IgD-negative memory B cell (primary cell): ENCODE data around the gene C5orf58. TPM values are rescaled to one million over a fixed set of nuclear protein-coding genes. Genes with fewer than 3 reads are reported as not detected.

Source experiments
- H3K27ac Mint-ChIP-seq, 3 donors: one replicate each; pipeline ENCODE4 v1.8.0; 2020 to 2022; ENCODE audit warnings: mild to moderate bottlenecking in 3 of 3, mixed read lengths in 3 of 3, moderate library complexity in 1 of 3
- H3K27me3 Mint-ChIP-seq: one replicate; pipeline ENCODE4 v1.8.0; 2021; ENCODE audit warnings: mixed read lengths
- H3K36me3 Mint-ChIP-seq: one replicate; pipeline ENCODE4 v1.8.0; 2020; ENCODE audit warnings: mild to moderate bottlenecking, mixed read lengths
- H3K4me1 Mint-ChIP-seq, 3 donors: one replicate each; pipeline ENCODE4 v1.8.0; 2020 to 2022; ENCODE audit warnings: mixed read lengths in 3 of 3, mild to moderate bottlenecking in 1 of 3
- H3K4me3 Mint-ChIP-seq, 4 donors: one replicate each; pipeline ENCODE4 v1.8.0; 2020 to 2022; ENCODE audit warnings: mild to moderate bottlenecking in 4 of 4, mixed read lengths in 4 of 4, moderate library complexity in 3 of 4
- H3K9me3 Mint-ChIP-seq, 3 donors: one replicate each; pipeline ENCODE4 v1.8.0; 2020 to 2021; ENCODE audit warnings: mixed read lengths in 3 of 3, mild to moderate bottlenecking in 1 of 3
- polyA plus RNA-seq: library from polyadenylated mRNA; unstranded; fragments of 300-500 nt; fragmentation: Illumina TruSeq; gene quantifications from one replicate; pipeline ENCODE4 v1.2.3, GENCODE V29; 2021

C5orf58 gene
- polyA plus RNA-seq, 1 donor from 2014 or later = not detected

DNA sequence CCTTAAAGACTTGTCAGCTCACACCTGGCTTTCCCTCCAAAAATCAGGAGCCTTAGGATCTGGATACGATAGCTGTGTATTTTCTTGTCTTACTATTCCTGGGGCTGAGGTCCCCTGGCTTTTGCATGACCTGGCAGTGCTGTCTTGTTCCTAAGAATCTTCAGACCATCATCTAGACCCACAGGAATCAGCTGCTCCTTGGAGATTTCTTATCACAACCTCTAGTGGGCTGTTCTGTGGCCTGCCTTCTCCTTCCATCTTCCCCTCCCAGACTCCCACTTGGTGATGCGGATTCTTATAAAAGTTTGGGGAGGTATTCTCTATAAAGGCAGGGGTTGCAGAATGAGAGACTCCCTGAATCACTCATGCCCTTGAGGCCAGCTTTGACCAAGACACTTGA lies 43.4 kb downstream of the C5orf58 start:
- peaks cover 31 to 47% (median 36%) of the 10 kb centered on the region in 3 donors for H3K4me1 Mint-ChIP-seq
- peak overlapping the region in 1 of 3 donors; percentile 25 for H3K27ac Mint-ChIP-seq
- H3K9me3 Mint-ChIP-seq = no peaks in the 10 kb centered on the region
- H3K36me3 Mint-ChIP-seq = peaks cover 8% of the 10 kb centered on the region
- peak overlapping the region in 3 of 4 donors; percentile 39 to 76 (median 71) for H3K4me3 Mint-ChIP-seq
- peaks cover 3% of the 10 kb centered on the region for H3K27me3 Mint-ChIP-seq

GRCh38 chr5:170277867-170278281 lies 45.1 kb downstream of the C5orf58 start:
- peaks cover 10% of the 10 kb centered on the region for H3K36me3 Mint-ChIP-seq
- peaks cover 36 to 48% (median 42%) of the 10 kb centered on the region in 3 donors for H3K4me1 Mint-ChIP-seq
- H3K27me3 Mint-ChIP-seq = peaks cover 3% of the 10 kb centered on the region

DNA sequence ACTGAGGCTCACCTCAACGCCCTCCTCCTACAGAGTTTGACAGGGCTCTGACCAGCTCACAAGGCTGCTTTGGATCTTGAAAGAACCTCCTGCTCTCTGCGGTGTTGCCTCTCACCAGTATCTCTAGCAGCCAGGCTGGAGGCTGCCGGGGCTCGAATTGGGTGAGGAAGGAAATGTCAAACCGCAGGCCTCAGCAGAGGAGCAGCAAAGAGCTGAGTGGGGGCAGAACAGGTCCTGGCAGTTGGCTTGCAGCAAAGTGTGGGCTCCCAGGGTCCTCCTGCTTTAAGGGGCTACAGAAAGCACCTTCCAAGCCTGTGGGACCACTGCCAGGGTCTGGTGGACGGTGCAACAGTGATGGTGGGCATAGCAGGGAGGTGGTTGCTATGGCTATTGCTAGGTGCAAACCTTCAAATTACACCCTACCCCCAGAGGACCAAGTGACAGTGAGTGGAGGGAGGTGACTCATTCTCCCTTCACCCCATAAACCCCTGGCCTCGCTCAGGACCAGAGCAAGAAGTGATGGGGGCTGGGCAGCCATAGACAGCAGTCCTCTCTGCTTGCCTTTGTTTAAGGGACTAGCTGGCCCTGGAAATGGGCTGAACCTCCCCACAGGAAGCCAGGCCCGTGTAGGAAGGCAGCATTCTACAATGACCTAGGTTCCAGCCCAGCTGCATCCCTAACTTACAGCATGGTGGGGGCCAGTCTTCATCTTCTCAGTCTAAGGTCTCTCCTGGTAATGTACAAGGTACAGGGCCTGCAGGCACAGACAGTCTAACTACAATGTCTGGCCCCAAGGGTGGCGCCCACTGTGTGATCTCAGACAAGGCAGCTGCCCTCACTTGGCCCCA lies 46.0 kb downstream of the C5orf58 start:
- H3K27me3 Mint-ChIP-seq = peaks cover 3% of the 10 kb centered on the region

More at GRCh38 chr5:170277867-170278281, 45.1 kb downstream of the C5orf58 start:
- peak overlapping the region in 3 of 4 donors; percentile 8 to 90 (median 86) for H3K4me3 Mint-ChIP-seq
- no peaks in the 10 kb centered on the region for H3K9me3 Mint-ChIP-seq
- peak overlapping the region in 2 of 3 donors; percentile 53 to 87 for H3K27ac Mint-ChIP-seq

GRCh38 chr5:170279459-170279817 lies 46.7 kb downstream of the C5orf58 start:
- peak overlapping the region in 1 of 4 donors; percentile 87 for H3K4me3 Mint-ChIP-seq
- peaks cover 0 to 2% (median 0%) of the 10 kb centered on the region in 3 donors for H3K9me3 Mint-ChIP-seq
- peaks cover 3% of the 10 kb centered on the region for H3K27me3 Mint-ChIP-seq
- H3K27ac Mint-ChIP-seq = peak overlapping the region; percentile 59 to 76 (median 73)
- peaks cover 39 to 48% (median 42%) of the 10 kb centered on the region in 3 donors for H3K4me1 Mint-ChIP-seq
- peaks cover 9% of the 10 kb centered on the region for H3K36me3 Mint-ChIP-seq

More for the DNA sequence above, 46.0 kb downstream of the C5orf58 start:
- peaks cover 39 to 50% (median 42%) of the 10 kb centered on the region in 3 donors for H3K4me1 Mint-ChIP-seq
- H3K36me3 Mint-ChIP-seq = peaks cover 9% of the 10 kb centered on the region
- H3K27ac Mint-ChIP-seq = peak overlapping the region; percentile 59 to 78 (median 73)
- peaks cover 0 to 2% (median 0%) of the 10 kb centered on the region in 3 donors for H3K9me3 Mint-ChIP-seq
- H3K4me3 Mint-ChIP-seq = peak overlapping the region; percentile 31 to 92 (median 78)

DNA sequence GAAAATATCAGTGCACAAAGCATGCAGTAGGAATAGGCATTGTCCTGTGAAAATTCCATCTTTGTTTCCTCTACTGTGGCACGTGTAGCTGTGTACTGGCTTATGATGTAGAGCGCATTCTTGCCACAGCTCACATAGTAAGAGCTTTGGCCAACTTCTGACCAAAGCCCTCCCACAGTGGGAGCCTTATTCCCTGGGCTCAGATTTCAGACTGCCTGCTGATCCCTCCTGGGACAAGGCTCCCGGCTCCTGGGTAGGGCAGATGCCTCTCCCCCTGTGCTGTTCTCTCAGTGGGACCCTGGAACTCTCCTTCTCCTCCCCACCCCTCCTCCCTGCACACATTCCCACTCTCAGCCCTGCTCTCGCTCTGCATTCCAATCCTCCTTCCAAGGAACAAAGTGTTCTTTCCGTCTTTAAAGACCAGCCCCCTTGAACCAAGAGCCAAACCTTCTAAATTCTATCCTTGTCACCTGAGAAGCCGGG lies 47.3 kb downstream of the C5orf58 start:
- Mint-ChIP-seq H3K9me3 (peaks cover 0 to 4% (median 0%) of the 10 kb centered on the region in 3 donors), H3K36me3 (peaks cover 11% of the 10 kb centered on the region), H3K4me1 (peaks cover 37 to 47% (median 44%) of the 10 kb centered on the region in 3 donors), H3K27me3 (peaks cover 3% of the 10 kb centered on the region), H3K4me3 (peak overlapping the region in 1 of 4 donors; percentile 55), H3K27ac (peak overlapping the region in 2 of 3 donors; percentile 39 to 73)

GRCh38 chr5:170283296-170283695 lies 50.5 kb downstream of the C5orf58 start:
- H3K9me3 Mint-ChIP-seq = peaks cover 0 to 7% (median 0%) of the 10 kb centered on the region in 3 donors
- H3K27me3 Mint-ChIP-seq = peaks cover 2% of the 10 kb centered on the region
- peaks cover 24 to 31% (median 26%) of the 10 kb centered on the region in 3 donors for H3K4me1 Mint-ChIP-seq
- H3K36me3 Mint-ChIP-seq = peaks cover 22% of the 10 kb centered on the region
- peak overlapping the region in 1 of 4 donors; percentile 19 for H3K4me3 Mint-ChIP-seq
- peak overlapping the region in 2 of 3 donors; percentile 18 to 29 for H3K27ac Mint-ChIP-seq

GRCh38 chr5:170284231-170284630 lies 51.4 kb downstream of the C5orf58 start:
- peaks cover 15 to 25% (median 20%) of the 10 kb centered on the region in 3 donors for H3K4me1 Mint-ChIP-seq
- H3K36me3 Mint-ChIP-seq = peaks cover 22% of the 10 kb centered on the region

GRCh38 chr5:170285181-170285580 lies 52.4 kb downstream of the C5orf58 start:
- Mint-ChIP-seq H3K36me3 (peaks cover 22% of the 10 kb centered on the region), H3K27me3 (peaks cover 2% of the 10 kb centered on the region), H3K27ac (no peak overlapping the region), H3K4me3 (peak overlapping the region in 1 of 4 donors; percentile 49), H3K9me3 (peaks cover 0 to 7% (median 0%) of the 10 kb centered on the region in 3 donors), H3K4me1 (peaks cover 8 to 19% (median 18%) of the 10 kb centered on the region in 3 donors)

More at GRCh38 chr5:170284231-170284630, 51.4 kb downstream of the C5orf58 start:
- H3K27ac Mint-ChIP-seq = peak overlapping the region in 1 of 3 donors; percentile 19
- peaks cover 0 to 7% (median 0%) of the 10 kb centered on the region in 3 donors for H3K9me3 Mint-ChIP-seq
- H3K4me3 Mint-ChIP-seq = no peak overlapping the region
- peaks cover 2% of the 10 kb centered on the region for H3K27me3 Mint-ChIP-seq

DNA sequence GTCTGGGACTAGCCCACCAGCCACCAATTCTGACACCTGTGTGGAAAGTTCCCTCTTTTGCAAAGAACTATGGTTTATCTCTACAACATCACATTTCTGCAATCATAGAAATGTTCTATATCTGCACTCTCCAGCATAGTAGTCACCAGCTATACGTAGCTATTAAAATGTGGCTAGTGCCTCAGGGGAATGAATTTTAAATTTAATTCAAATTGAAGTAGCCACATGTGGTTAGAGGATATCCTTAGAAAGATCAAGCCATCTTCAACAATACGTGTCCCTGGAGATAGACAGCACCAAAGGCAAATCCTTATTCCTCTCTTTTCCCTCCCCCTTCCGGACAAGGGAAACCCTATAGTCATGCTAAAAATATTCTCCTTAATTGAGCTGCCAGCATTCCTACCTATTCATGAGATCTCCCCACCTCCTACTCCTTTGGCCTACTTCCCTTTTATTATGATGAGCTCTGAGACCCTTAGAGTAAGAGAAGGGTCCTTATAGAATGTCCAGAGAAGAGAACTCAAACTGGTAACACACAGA lies 53.7 kb downstream of the C5orf58 start:
- Mint-ChIP-seq H3K4me3 (peak overlapping the region in 1 of 4 donors; percentile 41), H3K4me1 (peaks cover 14 to 16% (median 16%) of the 10 kb centered on the region in 3 donors), H3K27ac (no peak overlapping the region), H3K9me3 (peaks cover 0 to 7% (median 0%) of the 10 kb centered on the region in 3 donors), H3K36me3 (peaks cover 24% of the 10 kb centered on the region), H3K27me3 (peaks cover 2% of the 10 kb centered on the region)

- peaks cover 30% of the 10 kb centered on the region for H3K36me3 Mint-ChIP-seq
- H3K9me3 Mint-ChIP-seq = peaks cover 0 to 7% (median 0%) of the 10 kb centered on the region in 3 donors
- peaks cover 2% of the 10 kb centered on the region for H3K27me3 Mint-ChIP-seq
- H3K27ac Mint-ChIP-seq = peak overlapping the region in 2 of 3 donors; percentile 42 to 68
- H3K4me3 Mint-ChIP-seq = peak overlapping the region in 1 of 4 donors; percentile 25
- H3K4me1 Mint-ChIP-seq = peaks cover 9 to 25% (median 20%) of the 10 kb centered on the region in 3 donors
Measured at GRCh38 chr5:170287532-170287931, 54.7 kb downstream of the C5orf58 start.

DNA sequence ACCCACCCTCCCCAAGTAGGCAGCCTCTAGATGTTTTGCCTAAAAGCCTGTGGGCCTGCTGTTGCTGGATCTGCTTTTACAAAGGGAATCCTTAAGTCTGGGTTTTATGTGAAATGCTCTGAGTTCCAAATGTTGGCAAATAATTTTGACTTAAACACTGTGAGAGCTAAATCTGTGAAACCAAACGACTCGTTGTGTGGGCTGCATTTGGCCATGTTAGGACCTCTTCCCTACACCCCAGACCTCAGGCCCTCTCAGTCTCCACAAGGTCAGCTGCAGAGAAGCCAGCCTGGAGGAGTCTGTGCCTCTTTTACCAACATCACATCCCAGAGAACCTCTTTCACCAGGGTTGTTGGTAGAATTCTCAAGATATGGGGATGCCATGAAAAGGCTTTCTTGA lies 55.4 kb downstream of the C5orf58 start:
- Mint-ChIP-seq H3K9me3 (peaks cover 0 to 7% (median 0%) of the 10 kb centered on the region in 3 donors), H3K27me3 (peaks cover 2% of the 10 kb centered on the region), H3K27ac (peak overlapping the region in 1 of 3 donors; percentile 68), H3K4me3 (no peak overlapping the region), H3K4me1 (peaks cover 12 to 31% (median 26%) of the 10 kb centered on the region in 3 donors), H3K36me3 (peaks cover 28% of the 10 kb centered on the region)

DNA sequence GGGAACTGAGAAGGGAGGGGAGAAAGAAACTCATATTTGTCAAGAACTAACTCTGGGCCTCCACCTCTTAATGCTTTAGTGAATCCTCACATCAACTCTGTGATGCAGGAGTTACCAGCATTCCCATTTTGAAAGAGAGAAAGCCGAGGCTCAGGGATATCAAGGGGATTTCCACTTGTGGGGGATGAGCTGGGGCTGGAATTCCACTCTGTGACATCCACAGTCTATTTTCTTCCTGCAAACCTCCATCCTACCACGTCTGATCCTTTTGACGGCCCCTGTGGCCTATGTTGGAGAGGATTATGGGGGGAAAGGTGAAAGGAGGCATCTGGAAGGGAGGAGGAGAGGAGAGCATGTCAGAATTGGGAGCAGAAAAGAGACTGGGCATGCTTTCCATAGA lies 55.8 kb downstream of the C5orf58 start:
- Mint-ChIP-seq H3K36me3 (peaks cover 26% of the 10 kb centered on the region), H3K27ac (no peak overlapping the region), H3K4me3 (no peak overlapping the region), H3K4me1 (peaks cover 16 to 35% (median 30%) of the 10 kb centered on the region in 3 donors), H3K9me3 (peaks cover 0 to 6% (median 0%) of the 10 kb centered on the region in 3 donors), H3K27me3 (peaks cover 2% of the 10 kb centered on the region)

GRCh38 chr5:170289121-170289520 lies 56.3 kb downstream of the C5orf58 start:
- peaks cover 26% of the 10 kb centered on the region for H3K36me3 Mint-ChIP-seq
- H3K27me3 Mint-ChIP-seq = peaks cover 2% of the 10 kb centered on the region
- H3K4me1 Mint-ChIP-seq = peaks cover 21 to 39% (median 31%) of the 10 kb centered on the region in 3 donors

GRCh38 chr5:170289764-170290163 lies 57.0 kb downstream of the C5orf58 start:
- H3K4me3 Mint-ChIP-seq = no peak overlapping the region
- H3K27ac Mint-ChIP-seq = peak overlapping the region in 1 of 3 donors; percentile 60
- peaks cover 26% of the 10 kb centered on the region for H3K36me3 Mint-ChIP-seq
- H3K4me1 Mint-ChIP-seq = peaks cover 25 to 45% (median 36%) of the 10 kb centered on the region in 3 donors
- H3K9me3 Mint-ChIP-seq = peaks cover 0 to 6% (median 0%) of the 10 kb centered on the region in 3 donors
- H3K27me3 Mint-ChIP-seq = peaks cover 2% of the 10 kb centered on the region

More at GRCh38 chr5:170289121-170289520, 56.3 kb downstream of the C5orf58 start:
- H3K9me3 Mint-ChIP-seq = peaks cover 0 to 6% (median 0%) of the 10 kb centered on the region in 3 donors
- H3K27ac Mint-ChIP-seq = no peak overlapping the region
- H3K4me3 Mint-ChIP-seq = no peak overlapping the region
